Gastrocnemius medialis (tissue), 4 donors: ENCODE results near the gene CTIF.

Source experiments
- CTCF ChIP-seq, 5 experiments: fragments of 450-650 bp in 3 of 5; fragments of 200-600 bp in 2 of 5; sonication (generic) in 2 of 5; IDR thresholded peaks in 4 of 5; conservative IDR thresholded peaks in 1 of 5; 1 replicate in 4 of 5; 2 replicates in 1 of 5; pipeline ENCODE4 v1.5.1; 2016 to 2019; ENCODE audit warnings: antibody characterized with exemption in 5 of 5, mild to moderate bottlenecking in 3 of 5, moderate library complexity in 3 of 5
- POLR2A ChIP-seq, 2 donors: fragments of 450-650 bp; IDR thresholded peaks; one replicate each; pipeline ENCODE4 v1.6.1; 2017; ENCODE audit warnings: antibody characterized with exemption in 2 of 2, mild to moderate bottlenecking in 2 of 2, moderate library complexity in 2 of 2

- TF ChIP-seq POLR2A (IDR thresholded peaks at IDR 0.05) (no peak), CTCF (IDR thresholded peaks at IDR 0.05 in 4 of 5, conservative IDR thresholded peaks at IDR 0.05 in 1 of 5) (no peak)
Observed at GRCh38 chr18:48740851-48741485, 202.1 kb downstream of the CTIF start.
